ENCODE measurements around the gene PLN.

- no peak for TF ChIP-seq EZH2phosphoT487 (IDR thresholded peaks at IDR 0.05; ENCODE audit: insufficient read depth, low read depth)
- TF ChIP-seq EZH2 (IDR thresholded peaks at IDR 0.05; ENCODE audit: insufficient read depth, poor library complexity, severe bottlenecking): no peak
Observed at GRCh38 chr6:118509009-118509617, 39.0 kb upstream of the PLN start.
